ENCODE results near the gene MYH11. TPM values are rescaled to one million over a fixed set of nuclear protein-coding genes. Genes with fewer than 3 reads are reported as not detected.

Gene MYH11
- total RNA-seq, 2 donors from 2014 or later = 0.09 to 0.29 TPM

GRCh38 chr16:15686287-15686686 is 170.5 kb downstream of the MYH11 start:
- no peaks in the 10 kb centered on the region for H3K27me3 ChIP-seq (ENCODE audit: control insufficient read depth, insufficient read depth, low read length, poor library complexity, severe bottlenecking)
- H3K9me3 Mint-ChIP-seq = no peaks in the 10 kb centered on the region
- no peaks in the 10 kb centered on the region for H3K27me3 Mint-ChIP-seq (ENCODE audit: insufficient read depth)
- H3K36me3 ChIP-seq (ENCODE audit: control insufficient read depth, insufficient read depth, low read length) = peaks cover 56% of the 10 kb centered on the region
- no peak overlapping the region for H3K27ac ChIP-seq (ENCODE audit: low read depth, low read length)
- H3K9ac ChIP-seq (ENCODE audit: extremely low read depth, low read length, poor library complexity, severe bottlenecking) = no peak overlapping the region
- DNase-seq = no peak
- H3K4me1 ChIP-seq (ENCODE audit: control insufficient read depth, insufficient read depth, low read length) = no peaks in the 10 kb centered on the region
- no peak for TF ChIP-seq CTCF (conservative IDR thresholded peaks at IDR 0.05)
- H3K9me3 ChIP-seq (ENCODE audit: control insufficient read depth, low read length) = no peaks in the 10 kb centered on the region
- 93 to 100% methylated on average over 1 to 2 of the region's 2 CpGs for WGBS, 2 experiments (ENCODE audit: insufficient coverage in 1 of 2, insufficient read length in 1 of 2)
- no peak overlapping the region for H3K4me3 Mint-ChIP-seq
- no peak overlapping the region for H3K4me3 ChIP-seq (ENCODE audit: low read length)
- no peak overlapping the region for H3K27ac Mint-ChIP-seq
- H3K36me3 Mint-ChIP-seq (ENCODE audit: low read depth) = peaks cover 49% of the 10 kb centered on the region
- H3K4me1 Mint-ChIP-seq = no peaks in the 10 kb centered on the region

- Mint-ChIP-seq H3K4me1 (no peaks in the 10 kb centered on the region), H3K36me3 (ENCODE audit: low read depth) (peaks cover 45% of the 10 kb centered on the region), H3K4me3 (no peak overlapping the region), H3K27me3 (ENCODE audit: insufficient read depth) (no peaks in the 10 kb centered on the region), H3K9me3 (no peaks in the 10 kb centered on the region), H3K27ac (peak overlapping the region; percentile 81)
- 57 to 60% methylated on average over 5 to 7 of the region's 7 CpGs for WGBS, 2 experiments (ENCODE audit: insufficient coverage in 1 of 2, insufficient read length in 1 of 2)
- H3K9ac ChIP-seq (ENCODE audit: extremely low read depth, low read length, poor library complexity, severe bottlenecking) = no peak overlapping the region
- peak; percentile 83 for DNase-seq
- H3K4me3 ChIP-seq (ENCODE audit: low read length) = no peak overlapping the region
- no peak overlapping the region for H3K27ac ChIP-seq (ENCODE audit: low read depth, low read length)
- no peaks in the 10 kb centered on the region for H3K27me3 ChIP-seq (ENCODE audit: control insufficient read depth, insufficient read depth, low read length, poor library complexity, severe bottlenecking)
- peaks cover 50% of the 10 kb centered on the region for H3K36me3 ChIP-seq (ENCODE audit: control insufficient read depth, insufficient read depth, low read length)
- H3K9me3 ChIP-seq (ENCODE audit: control insufficient read depth, low read length) = no peaks in the 10 kb centered on the region
- H3K4me1 ChIP-seq (ENCODE audit: control insufficient read depth, insufficient read depth, low read length) = no peaks in the 10 kb centered on the region
- peak; percentile 77 for TF ChIP-seq CTCF (conservative IDR thresholded peaks at IDR 0.05)
Observed at GRCh38 chr16:15682105-15682570, 174.7 kb downstream of the MYH11 start.

GRCh38 chr16:15677447-15677846 is 179.4 kb downstream of the MYH11 start:
- WGBS, 2 experiments (ENCODE audit: insufficient coverage in 1 of 2, insufficient read length in 1 of 2) = 97 to 100% methylated on average over 3 to 5 of the region's 5 CpGs

More at GRCh38 chr16:15677447-15677846, 179.4 kb downstream of the MYH11 start:
- no peaks in the 10 kb centered on the region for H3K9me3 Mint-ChIP-seq
- no peaks in the 10 kb centered on the region for H3K9me3 ChIP-seq (ENCODE audit: control insufficient read depth, low read length)
- no peak overlapping the region for H3K9ac ChIP-seq (ENCODE audit: extremely low read depth, low read length, poor library complexity, severe bottlenecking)
- peaks cover 44% of the 10 kb centered on the region for H3K36me3 Mint-ChIP-seq (ENCODE audit: low read depth)
- DNase-seq = no peak
- no peak overlapping the region for H3K27ac ChIP-seq (ENCODE audit: low read depth, low read length)
- no peaks in the 10 kb centered on the region for H3K27me3 ChIP-seq (ENCODE audit: control insufficient read depth, insufficient read depth, low read length, poor library complexity, severe bottlenecking)
- no peaks in the 10 kb centered on the region for H3K4me1 Mint-ChIP-seq
- H3K36me3 ChIP-seq (ENCODE audit: control insufficient read depth, insufficient read depth, low read length) = peaks cover 30% of the 10 kb centered on the region
- H3K27me3 Mint-ChIP-seq (ENCODE audit: insufficient read depth) = no peaks in the 10 kb centered on the region
- no peak for TF ChIP-seq CTCF (conservative IDR thresholded peaks at IDR 0.05)
- no peak overlapping the region for H3K4me3 Mint-ChIP-seq
- no peak overlapping the region for H3K27ac Mint-ChIP-seq
- H3K4me1 ChIP-seq (ENCODE audit: control insufficient read depth, insufficient read depth, low read length) = no peaks in the 10 kb centered on the region
- H3K4me3 ChIP-seq (ENCODE audit: low read length) = no peak overlapping the region
